Panc1 (cell line): ENCODE results near the gene SCNN1B. TPM values are rescaled to one million over a fixed set of nuclear protein-coding genes. Genes with fewer than 3 reads are reported as not detected.
"Not testable (repeated sequence)": the region's sequence is repeated elsewhere in the genome, so short reads cannot be mapped to it uniquely, and the experiment has no call there.

Experiments used
- ATAC-seq: fragments of 200-7000 bp; cut with Tn5 transposase; 2 replicates; pipeline ENCODE4 v1.9.1; 2020; ENCODE audit warnings: mild to moderate bottlenecking, moderate library complexity
- Bru-seq: library from RNA; stranded (reverse); fragments of 400-500 nt; gene quantifications from one replicate; lab custom pipeline; 2021; lab: Mats Ljungman, UMichigan
- BruChase-seq, 2 experiments: library from RNA; stranded (reverse); fragments of 400-500 nt; gene quantifications; one replicate each; lab custom pipeline; 2021; lab: Mats Ljungman, UMichigan
- BruUV-seq: library from RNA; stranded (reverse); fragments of 400-500 nt; replicated peaks from 2 replicates; lab custom pipeline; 2021; lab: Mats Ljungman, UMichigan
- CTCF ChIA-PET: fragments of 300-600 bp; sonication (Branson Sonifier 250); formaldehyde crosslinking; loops from one replicate; lab custom pipeline; 2022; ENCODE audit warnings: antibody characterized with exemption; lab: Charles Lee
- POLR2A ChIA-PET: fragments of 300-600 bp; sonication (Branson Sonifier 250); formaldehyde crosslinking; loops from one replicate; lab custom pipeline; 2022; ENCODE audit warnings: antibody characterized with exemption; lab: Charles Lee
- DNase-seq: peaks from one replicate; pipeline ENCODE4 v3.0.0-alpha.2; 2010; ENCODE audit warnings: low read depth, low spot score
- H3K27ac ChIP-seq: 2 replicates; pipeline ENCODE4 v1.5.1; 2011; ENCODE audit warnings: mild to moderate bottlenecking, low read length, inconsistent platforms
- H3K27me3 ChIP-seq: fragments of 200-500 bp; sonication (Bioruptor generic); 2 replicates; pipeline ENCODE4 v1.6.0; 2014; ENCODE audit warnings: low read length, inconsistent platforms; ENCODE audit not compliant: control insufficient read depth, insufficient read depth
- H3K36me3 ChIP-seq: fragments of 200-500 bp; sonication (Bioruptor generic); 2 replicates; pipeline ENCODE4 v1.5.1; 2014; ENCODE audit warnings: inconsistent platforms, mild to moderate bottlenecking, low read length, moderate library complexity; ENCODE audit not compliant: control insufficient read depth, insufficient read depth
- H3K4me1 ChIP-seq: 2 replicates; pipeline ENCODE4 v1.5.1; 2011; ENCODE audit warnings: inconsistent platforms, mild to moderate bottlenecking, low read length, moderate library complexity; ENCODE audit not compliant: control insufficient read depth, insufficient read depth
- H3K4me3 ChIP-seq, 2 experiments: 2 replicates each; pipeline ENCODE4 v1.5.1; 2011 to 2012; ENCODE audit warnings: low read depth in 2 of 2, low read length in 2 of 2, mild to moderate bottlenecking in 2 of 2, inconsistent platforms in 1 of 2, moderate library complexity in 1 of 2
- H3K9me3 ChIP-seq: fragments of 200-500 bp; sonication (Bioruptor generic); 2 replicates; pipeline ENCODE4 v1.5.1; 2014; ENCODE audit warnings: low read depth, mild to moderate bottlenecking, inconsistent platforms, low read length, moderate library complexity; ENCODE audit not compliant: control insufficient read depth, insufficient read depth
- CTCF ChIP-seq: fragments of 450-650 bp; IDR thresholded peaks from 2 replicates; pipeline ENCODE4 v1.5.1; 2017; ENCODE audit warnings: mild to moderate bottlenecking
- POLR2AphosphoS5 ChIP-seq: IDR thresholded peaks from 2 replicates; pipeline ENCODE4 v1.6.1; 2012; ENCODE audit warnings: mild to moderate bottlenecking, low read depth, low read length, moderate library complexity
- REST ChIP-seq, 2 experiments: IDR thresholded peaks; 2 replicates each; pipeline ENCODE4 v1.6.1; 2011 to 2012; ENCODE audit warnings: low read depth in 2 of 2, control low read depth in 1 of 2, low read length in 1 of 2, mild to moderate bottlenecking in 1 of 2, moderate library complexity in 1 of 2; ENCODE audit not compliant: insufficient read depth in 1 of 2
- SIN3A ChIP-seq: IDR thresholded peaks from 2 replicates; pipeline ENCODE4 v1.6.1; 2012; ENCODE audit warnings: low read depth, mild to moderate bottlenecking, low read length, moderate library complexity, borderline replicate concordance; ENCODE audit not compliant: insufficient read depth
- TCF7L2 ChIP-seq: IDR thresholded peaks from 2 replicates; pipeline ENCODE4 v1.6.1; 2011; ENCODE audit warnings: mild to moderate bottlenecking, low read depth, low read length, inconsistent platforms
- in situ Hi-C: cut with HindIII; loops from 2 replicates; pipeline ENCODE4 v1.10.0; 2016; ENCODE audit warnings: low sequenced_read_pairs, low pct_unique_long_range_greater_than_20kb
- intact Hi-C: fragments of 100-400 bp; cut with micrococcal nuclease; formaldehyde crosslinking; loops from one replicate; pipeline ENCODE4 v1.10.0; 2022; ENCODE audit not compliant: unreplicated experiment
- long read RNA-seq: library from polyadenylated mRNA; unstranded; transcript quantifications from one replicate; pipeline ENCODE4 v2.0.0, GENCODE V29; 2021; ENCODE audit not compliant: unreplicated experiment
- polyA plus RNA-seq: library from polyadenylated mRNA; unstranded; fragments of >200 nt; gene quantifications from one replicate; pipeline ENCODE4 v1.2.1, GENCODE V29; 2012; ENCODE audit warnings: missing spikeins; ENCODE audit not compliant: insufficient read length
- total RNA-seq: library from RNA; stranded (reverse); gene quantifications from one replicate; pipeline ENCODE4 v1.2.1, GENCODE V29; 2021; ENCODE audit not compliant: unreplicated experiment

SCNN1B gene, protein sequence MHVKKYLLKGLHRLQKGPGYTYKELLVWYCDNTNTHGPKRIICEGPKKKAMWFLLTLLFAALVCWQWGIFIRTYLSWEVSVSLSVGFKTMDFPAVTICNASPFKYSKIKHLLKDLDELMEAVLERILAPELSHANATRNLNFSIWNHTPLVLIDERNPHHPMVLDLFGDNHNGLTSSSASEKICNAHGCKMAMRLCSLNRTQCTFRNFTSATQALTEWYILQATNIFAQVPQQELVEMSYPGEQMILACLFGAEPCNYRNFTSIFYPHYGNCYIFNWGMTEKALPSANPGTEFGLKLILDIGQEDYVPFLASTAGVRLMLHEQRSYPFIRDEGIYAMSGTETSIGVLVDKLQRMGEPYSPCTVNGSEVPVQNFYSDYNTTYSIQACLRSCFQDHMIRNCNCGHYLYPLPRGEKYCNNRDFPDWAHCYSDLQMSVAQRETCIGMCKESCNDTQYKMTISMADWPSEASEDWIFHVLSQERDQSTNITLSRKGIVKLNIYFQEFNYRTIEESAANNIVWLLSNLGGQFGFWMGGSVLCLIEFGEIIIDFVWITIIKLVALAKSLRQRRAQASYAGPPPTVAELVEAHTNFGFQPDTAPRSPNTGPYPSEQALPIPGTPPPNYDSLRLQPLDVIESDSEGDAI
- 10.7 TPM for total RNA-seq
- 18.4 TPM for polyA plus RNA-seq
- Bru-seq, nascent RNA, result percentile 41 among the genes with signal in this experiment
- BruChase-seq, experiment 1, labeled RNA remaining after a 2-hour chase, result percentile 33 among the genes with signal in this experiment
- BruChase-seq, experiment 2, labeled RNA remaining after a 6-hour chase, result percentile 35 among the genes with signal in this experiment
- long read RNA-seq, partial matches to known transcripts, result 7 of 14 reads
- long read RNA-seq, other reads (novel, unspliced or antisense), result 4 of 14 reads

DNA sequence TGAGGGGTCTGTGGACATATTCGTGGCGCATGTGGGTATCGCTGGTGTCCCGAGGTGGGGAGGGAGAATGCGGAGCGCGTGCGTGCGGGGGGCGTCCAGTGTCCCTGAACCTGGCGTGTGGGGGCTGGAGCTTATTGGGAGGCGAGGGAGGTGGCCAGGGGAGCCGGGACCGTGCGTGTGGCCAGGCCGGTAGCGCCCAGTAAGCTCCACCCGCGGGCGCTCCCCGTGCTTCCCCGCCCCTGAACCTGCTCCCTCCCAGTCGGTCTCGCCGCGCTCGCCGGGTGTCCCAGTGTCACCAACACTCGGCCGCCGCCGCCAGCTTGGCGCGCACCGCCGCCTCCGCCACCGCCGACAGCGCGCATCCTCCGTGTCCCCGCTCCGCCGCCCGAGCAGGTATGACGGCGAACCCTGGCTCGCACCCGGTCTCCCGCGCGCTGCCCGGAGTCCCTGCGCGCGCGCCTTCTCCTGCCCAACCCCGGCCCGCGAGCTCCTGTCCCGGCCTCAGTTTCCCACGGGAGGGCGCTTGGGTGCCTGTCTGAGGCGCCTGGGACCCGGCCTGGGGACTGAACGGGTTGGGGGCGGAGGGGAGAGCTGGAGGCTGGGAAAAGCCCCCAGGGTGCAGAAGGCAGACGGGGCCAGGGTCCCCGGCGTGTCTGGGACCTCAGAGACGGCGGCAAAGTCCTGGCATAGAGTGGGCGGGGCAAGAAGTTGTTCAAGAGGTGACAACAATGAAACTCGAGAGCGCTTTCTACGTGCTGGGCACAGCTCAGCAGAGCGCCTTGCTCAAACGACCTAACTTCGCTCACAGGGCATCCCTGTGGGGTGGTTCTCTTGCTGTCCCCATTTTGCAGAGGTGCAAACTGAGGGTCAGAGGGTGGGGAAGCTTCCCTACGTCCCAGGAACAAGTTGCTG is at the start of gene SCNN1B:
TSS of gene SCNN1B (plus strand) at position 258 of the 912 bp plus-strand sequence. CDS start 46,298 bp downstream, outside the sequence.
- peaks cover 4% of the 10 kb centered on the region; the same call in 1 of the 2 replicates for H3K27me3 ChIP-seq
- DNase-seq, result no peak
- peak within 1 kb of the TSS; percentile 48 to 58 for H3K4me3 ChIP-seq
- intact Hi-C loops (no loop called here), in situ Hi-C loops (no loop called here)
- ATAC-seq, result peak; percentile 77
- peak within 1 kb of the TSS; percentile 41 for H3K27ac ChIP-seq
- BruUV-seq, result no TSS peak
- H3K9me3 ChIP-seq, result no peaks in the 10 kb centered on the region
- CTCF ChIA-PET, result no interaction called here
- TF ChIP-seq CTCF, result no peak; the same call in 1 of the 2 replicates
- 0 out of 2 replicates have a peak, but pooled peaks have one; percentile 19 for TF ChIP-seq SIN3A
- TF ChIP-seq POLR2AphosphoS5, result no peak
- TF ChIP-seq TCF7L2, result no peak
- POLR2A ChIA-PET, result no interaction called here
- peaks cover 11% of the 10 kb centered on the region for H3K4me1 ChIP-seq
- no peaks in the 10 kb centered on the region for H3K36me3 ChIP-seq

DNA sequence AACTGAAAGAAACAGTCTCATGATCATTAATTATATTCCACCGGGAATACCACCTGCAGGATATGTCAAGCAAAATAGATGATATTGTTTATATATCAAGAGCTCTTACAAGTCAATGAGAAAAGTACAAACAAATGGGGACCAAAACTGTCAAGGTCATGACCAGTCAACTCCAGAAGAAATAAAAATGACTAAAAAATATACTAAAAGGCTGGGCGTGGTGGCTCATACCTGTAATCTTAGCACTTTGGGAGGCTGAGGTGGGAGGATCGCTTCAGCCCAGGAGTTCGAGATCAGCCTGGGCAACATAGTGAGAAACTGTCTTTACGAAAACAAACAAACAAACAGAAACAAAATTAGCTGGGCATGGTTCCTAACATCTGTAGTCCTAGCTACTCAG is 49.8 kb upstream of the SCNN1B start:
- Histone ChIP-seq H3K4me1 (peaks cover 5% of the 10 kb centered on the region), H3K27me3 (no peaks in the 10 kb centered on the region), H3K9me3 (no peaks in the 10 kb centered on the region; the same call in 1 of the 2 replicates), H3K4me3 (no peak overlapping the region), H3K27ac (no peak overlapping the region), H3K36me3 (no peaks in the 10 kb centered on the region)
- ATAC-seq, result no peak
- ChIA-PET POLR2A (no interaction called here), CTCF (no interaction called here)
- intact Hi-C loops, result no loop called here
- BruUV-seq, result no TSS peak
- no peak for TF ChIP-seq SIN3A
- TF ChIP-seq TCF7L2, result no peak
- no peak for TF ChIP-seq CTCF
- no peak for TF ChIP-seq POLR2AphosphoS5
- no peak for TF ChIP-seq REST (IDR thresholded peaks at IDR 0.05; ENCODE audit: insufficient read depth in 1 of 2, low read depth in 2 of 2, low read length in 1 of 2)
- no peak for DNase-seq
- in situ Hi-C loops, result no loop called here

- H3K27ac ChIP-seq, BruUV-seq, H3K36me3 ChIP-seq, H3K9me3 ChIP-seq, H3K4me3 ChIP-seq, H3K27me3 ChIP-seq, POLR2A ChIA-PET, in situ Hi-C loops, ATAC-seq, H3K4me1 ChIP-seq, CTCF ChIA-PET, DNase-seq, intact Hi-C loops: not testable (repeated sequence)
These were observed 48.5 kb upstream of the SCNN1B start for GRCh38 chr16:23253650-23254049.
